Kidney (tissue), 14 donors: ENCODE data around the gene CABP4. TPM values are rescaled to one million over a fixed set of nuclear protein-coding genes. Genes with fewer than 3 reads are reported as not detected.

ENCODE experiments used
- DNase-seq, 5 donors: peaks; one replicate each; pipeline ENCODE4 v3.0.0-alpha.2; 2013 to 2020
- FAIRE-seq: peaks from 2 replicates; lab custom pipeline; 2012; peaks lifted over from hg19 to GRCh38; lab: Jason Lieb, UNC
- H3K27ac ChIP-seq, 2 donors: one replicate each; pipeline ENCODE4 v1.7.0; 2013; ENCODE audit warnings: low read depth in 2 of 2, low read length in 2 of 2, inconsistent platforms in 1 of 2
- H3K27me3 ChIP-seq: one replicate; pipeline ENCODE4 v1.7.1; 2013; ENCODE audit warnings: low read length, inconsistent platforms; ENCODE audit not compliant: control insufficient read depth, insufficient read depth
- H3K36me3 ChIP-seq, 3 donors: one replicate each; pipeline versions ENCODE4 v1.7.0 to v1.7.1; 2013; ENCODE audit warnings: low read length in 3 of 3, control low read depth in 1 of 3, inconsistent platforms in 1 of 3; ENCODE audit not compliant: insufficient read depth in 3 of 3, control insufficient read depth in 2 of 3
- H3K4me1 ChIP-seq, 3 donors: one replicate each; pipeline versions ENCODE4 v1.7.0 to v1.7.1; 2013; ENCODE audit warnings: low read length in 3 of 3, inconsistent platforms in 1 of 3, low read depth in 1 of 3; ENCODE audit not compliant: control insufficient read depth in 2 of 3, insufficient read depth in 2 of 3
- H3K4me3 ChIP-seq, 3 donors: one replicate each; pipeline versions ENCODE4 v1.7.0 to v1.8.1; 2013; ENCODE audit warnings: low read length in 3 of 3, control low read depth in 1 of 3, inconsistent platforms in 1 of 3
- H3K9ac ChIP-seq, 3 donors: one replicate each; pipeline versions ENCODE4 v1.7.0 to v1.7.1; 2013; ENCODE audit warnings: low read length in 3 of 3, control low read depth in 1 of 3, inconsistent platforms in 1 of 3
- H3K9me3 ChIP-seq, 3 donors: one replicate each; pipeline versions ENCODE4 v1.7.0 to v1.7.1; 2013; ENCODE audit warnings: low read length in 3 of 3, control low read depth in 1 of 3, inconsistent platforms in 1 of 3; ENCODE audit not compliant: control insufficient read depth in 2 of 3, insufficient read depth in 1 of 3
- intact Hi-C: fragments of 100-400 bp; cut with DNase I; formaldehyde crosslinking; loops from one replicate; pipeline ENCODE4 v1.11.1; 2022
- polyA plus RNA-seq: library from polyadenylated mRNA; stranded (reverse); fragments of 350-450 nt; fragmentation: Illumina TruSeq; extraction: RNeasy Lipid Tissue Mini Kit (QIAGEN cat#74804); gene quantifications from one replicate; pipeline ENCODE4 v1.2.3, GENCODE V29; 2014; ENCODE audit warnings: low read depth, low replicate concordance; ENCODE audit not compliant: insufficient read depth
- total RNA-seq: library from RNA; stranded (reverse); fragmentation: NEBNext Ultra II Directional; extraction: Animal tissue kit (Norgen Biotek cat#: 25700); gene quantifications from one replicate; pipeline ENCODE4 v1.2.1, GENCODE V29; 2021
- TF ChIP-seq, protein P1 (sequence below): IDR thresholded peaks from 3 replicates; pipeline ENCODE4 v1.5.1; 2012; ENCODE audit warnings: mild to moderate bottlenecking, moderate library complexity, borderline replicate concordance; ENCODE audit not compliant: insufficient read depth; ENCODE audit errors: extremely low read depth
- donor health status: control.
- donor health status: control.
- donor health status: control.
- donor health status: control.
- donor health status: control.
- donor health status: DM: yes; HTN: yes; CAD: no.
- donor health status: Normal renal cell carcinoma (clear cell type).

Gene CABP4
- total and polyA plus RNA-seq, 2 donors from 2014 or later, result 0.49 to 3.1 TPM

DNA sequence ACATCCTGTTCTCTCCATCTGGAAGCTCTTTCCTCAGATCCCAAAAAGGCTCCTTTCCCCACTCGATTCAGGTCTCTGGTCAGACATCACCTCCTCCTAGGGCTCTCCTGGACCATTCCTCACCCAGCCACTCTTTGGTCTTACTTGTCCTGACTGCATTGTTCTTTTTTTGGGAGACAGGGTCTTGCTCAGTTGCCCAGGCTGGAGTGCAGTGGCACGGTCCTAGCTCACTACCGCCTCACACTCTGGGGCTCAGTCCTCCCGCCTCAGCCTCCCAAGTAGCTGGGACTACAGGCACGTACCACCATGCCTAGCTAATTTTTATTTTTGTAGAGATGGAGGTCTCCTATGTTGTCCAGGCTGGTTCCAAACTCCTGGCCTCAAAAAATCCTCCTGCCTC lies 9.6 kb upstream of the CABP4 start:
- Histone ChIP-seq H3K27me3 (no peaks in the 10 kb centered on the region), H3K9ac (no peak overlapping the region), H3K27ac (no peak overlapping the region), H3K4me3 (no peak overlapping the region), H3K36me3 (no peaks in the 10 kb centered on the region), H3K9me3 (no peaks in the 10 kb centered on the region), H3K4me1 (peaks cover 0 to 12% (median 3%) of the 10 kb centered on the region in 3 donors)
- TF ChIP-seq, protein P1, sequence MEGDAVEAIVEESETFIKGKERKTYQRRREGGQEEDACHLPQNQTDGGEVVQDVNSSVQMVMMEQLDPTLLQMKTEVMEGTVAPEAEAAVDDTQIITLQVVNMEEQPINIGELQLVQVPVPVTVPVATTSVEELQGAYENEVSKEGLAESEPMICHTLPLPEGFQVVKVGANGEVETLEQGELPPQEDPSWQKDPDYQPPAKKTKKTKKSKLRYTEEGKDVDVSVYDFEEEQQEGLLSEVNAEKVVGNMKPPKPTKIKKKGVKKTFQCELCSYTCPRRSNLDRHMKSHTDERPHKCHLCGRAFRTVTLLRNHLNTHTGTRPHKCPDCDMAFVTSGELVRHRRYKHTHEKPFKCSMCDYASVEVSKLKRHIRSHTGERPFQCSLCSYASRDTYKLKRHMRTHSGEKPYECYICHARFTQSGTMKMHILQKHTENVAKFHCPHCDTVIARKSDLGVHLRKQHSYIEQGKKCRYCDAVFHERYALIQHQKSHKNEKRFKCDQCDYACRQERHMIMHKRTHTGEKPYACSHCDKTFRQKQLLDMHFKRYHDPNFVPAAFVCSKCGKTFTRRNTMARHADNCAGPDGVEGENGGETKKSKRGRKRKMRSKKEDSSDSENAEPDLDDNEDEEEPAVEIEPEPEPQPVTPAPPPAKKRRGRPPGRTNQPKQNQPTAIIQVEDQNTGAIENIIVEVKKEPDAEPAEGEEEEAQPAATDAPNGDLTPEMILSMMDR, result no peak
- DNase-seq (peak in 1 of 5 donors; percentile 41), FAIRE-seq (no peak)
- intact Hi-C loops, result no loop called here

DNA sequence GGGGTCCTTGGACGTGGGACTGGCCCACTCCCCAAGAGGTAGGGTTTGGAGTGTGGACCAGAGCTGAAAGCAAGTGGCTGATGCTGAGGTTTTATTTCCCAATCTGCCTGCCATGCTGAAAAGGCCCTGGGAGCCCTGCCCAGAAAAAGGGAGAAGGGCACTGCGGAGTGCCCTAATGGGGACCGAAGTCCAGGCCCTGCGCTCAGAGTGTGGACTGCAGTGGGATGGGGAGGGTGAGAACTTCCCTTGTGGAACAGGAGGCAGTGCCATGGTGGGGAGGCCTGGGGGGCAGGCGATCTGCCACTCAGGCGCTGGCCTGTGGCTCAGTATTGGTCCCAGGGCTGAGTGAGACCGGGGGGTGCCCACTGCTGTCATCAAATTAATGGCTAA lies 6.9 kb upstream of the CABP4 start:
- Histone ChIP-seq H3K27me3 (no peaks in the 10 kb centered on the region), H3K4me3 (no peak overlapping the region), H3K4me1 (peaks cover 0 to 4% (median 3%) of the 10 kb centered on the region in 3 donors), H3K36me3 (no peaks in the 10 kb centered on the region), H3K27ac (no peak overlapping the region), H3K9me3 (no peaks in the 10 kb centered on the region), H3K9ac (no peak overlapping the region)
- DNase-seq (peak in 1 of 5 donors; percentile 48), FAIRE-seq (no peak)
- intact Hi-C loops, result no loop called here
- TF ChIP-seq, protein P1, result no peak

DNA sequence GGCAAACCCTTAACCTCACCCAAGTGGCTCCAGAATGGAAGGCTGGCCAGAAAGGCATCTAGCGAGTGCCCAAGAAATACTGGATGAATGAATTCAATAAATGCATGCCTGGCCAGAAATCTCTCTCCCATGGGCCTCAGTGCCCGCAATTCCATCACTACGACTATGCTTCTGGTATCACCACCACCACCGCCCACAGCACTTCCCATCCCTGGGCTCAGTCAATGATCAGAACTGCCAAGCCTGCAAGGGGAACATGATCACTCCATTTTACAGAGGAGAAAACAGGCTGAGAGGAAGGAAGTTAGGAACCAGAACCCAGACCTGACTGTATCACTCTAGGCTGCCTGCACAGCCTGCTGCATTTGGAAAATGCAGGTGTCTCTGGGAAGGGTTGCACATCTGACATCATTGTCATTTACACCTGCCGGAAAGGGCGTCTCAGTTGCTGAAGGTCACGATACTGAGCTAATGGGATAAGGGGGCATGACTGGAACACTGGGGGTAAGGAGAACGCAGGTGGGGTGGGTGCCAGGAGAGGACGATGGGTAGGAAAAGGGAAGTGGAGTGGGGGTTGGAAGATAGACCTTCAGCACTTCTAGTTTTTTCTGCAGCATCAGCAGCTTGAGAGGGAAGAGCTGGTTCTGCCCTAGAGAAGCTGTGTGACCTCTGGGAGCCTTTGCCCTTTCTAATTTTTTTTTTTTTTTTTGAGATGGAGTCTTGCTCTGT lies 5.9 kb upstream of the CABP4 start:
- Histone ChIP-seq H3K27me3 (no peaks in the 10 kb centered on the region), H3K27ac (no peak overlapping the region), H3K4me1 (peaks cover 0 to 4% (median 3%) of the 10 kb centered on the region in 3 donors), H3K36me3 (no peaks in the 10 kb centered on the region), H3K4me3 (no peak overlapping the region), H3K9me3 (no peaks in the 10 kb centered on the region), H3K9ac (no peak overlapping the region)
- intact Hi-C loops, result no loop called here
- TF ChIP-seq, protein P1, result no peak
- FAIRE-seq (no peak), DNase-seq (no peak)
